K562 (cell line): ENCODE measurements around the gene MICU1. TPM values are rescaled to one million over a fixed set of nuclear protein-coding genes. Genes with fewer than 3 reads are reported as not detected.

Experiments
- CBX3 ChIP-seq, 2 experiments: IDR thresholded peaks; 1 replicate in 1 of 2; 2 replicates in 1 of 2; pipeline ENCODE4 v1.6.1; 2012; ENCODE audit warnings: inconsistent platforms in 2 of 2, low read length in 2 of 2, borderline replicate concordance in 1 of 2, control low read depth in 1 of 2
- ZNF318 ChIP-seq, 2 experiments: fragments of 450-650 bp; IDR thresholded peaks; 2 replicates each; pipeline ENCODE4 v1.6.1; 2016; ENCODE audit warnings: mild to moderate bottlenecking in 2 of 2, borderline replicate concordance in 1 of 2, low read depth in 1 of 2, moderate library complexity in 1 of 2
- polyA plus RNA-seq, 8 experiments: library from polyadenylated mRNA; depleted of rRNA in 4 of 8; stranded (reverse) in 5 of 8; unstranded in 3 of 8; fragments of >200 nt; fragmentation: Nextera tagmentation in 2 of 8; fragmentation: Illumina TruSeq in 1 of 8; extraction: Ambion mirVana in 2 of 8; extraction: Trizol in 1 of 8; gene quantifications; 2 replicates each; pipeline versions ENCODE4 v1.2.1 to v1.2.3, GENCODE V29; 2011 to 2014; ENCODE audit warnings: inconsistent platforms in 1 of 8, missing spikeins in 1 of 8
- total RNA-seq, 7 experiments: library from RNA; depleted of rRNA in 6 of 7; stranded (reverse); fragments of >200 nt in 6 of 7; fragmentation: Illumina TruSeq in 2 of 7; extraction: Trizol in 2 of 7; gene quantifications; 2 replicates each; pipeline versions ENCODE4 v1.2.1 to v1.2.3, GENCODE V29; 2011 to 2021; ENCODE audit warnings: low replicate concordance in 1 of 7

Gene MICU1
- total and polyA plus RNA-seq, 9 of the 15 experiments (the other 6 are each of a cell fraction or from before 2014, with no cell fraction given) = 29.3 to 76.8 (median 48.4) TPM

- TF ChIP-seq ZNF318 (IDR thresholded peaks at IDR 0.05; ENCODE audit: borderline replicate concordance in 1 of 2, low read depth in 1 of 2) (no peak), CBX3 (IDR thresholded peaks at IDR 0.05; ENCODE audit: borderline replicate concordance in 1 of 2, low read length in 2 of 2) (peak in 1 of 2 experiments; percentile 40; a peak in 1 of 3 replicates)
These were observed 12.9 kb upstream of the MICU1 start (continued) for GRCh38 chr10:72638586-72639440.
